ENCODE data around the gene IGFALS. TPM values are rescaled to one million over a fixed set of nuclear protein-coding genes. Genes with fewer than 3 reads are reported as not detected.

Gene IGFALS
- total and polyA plus RNA-seq, 7 donors = 0.12 to 0.38 (median 0.18) TPM; not detected in 3

DNA sequence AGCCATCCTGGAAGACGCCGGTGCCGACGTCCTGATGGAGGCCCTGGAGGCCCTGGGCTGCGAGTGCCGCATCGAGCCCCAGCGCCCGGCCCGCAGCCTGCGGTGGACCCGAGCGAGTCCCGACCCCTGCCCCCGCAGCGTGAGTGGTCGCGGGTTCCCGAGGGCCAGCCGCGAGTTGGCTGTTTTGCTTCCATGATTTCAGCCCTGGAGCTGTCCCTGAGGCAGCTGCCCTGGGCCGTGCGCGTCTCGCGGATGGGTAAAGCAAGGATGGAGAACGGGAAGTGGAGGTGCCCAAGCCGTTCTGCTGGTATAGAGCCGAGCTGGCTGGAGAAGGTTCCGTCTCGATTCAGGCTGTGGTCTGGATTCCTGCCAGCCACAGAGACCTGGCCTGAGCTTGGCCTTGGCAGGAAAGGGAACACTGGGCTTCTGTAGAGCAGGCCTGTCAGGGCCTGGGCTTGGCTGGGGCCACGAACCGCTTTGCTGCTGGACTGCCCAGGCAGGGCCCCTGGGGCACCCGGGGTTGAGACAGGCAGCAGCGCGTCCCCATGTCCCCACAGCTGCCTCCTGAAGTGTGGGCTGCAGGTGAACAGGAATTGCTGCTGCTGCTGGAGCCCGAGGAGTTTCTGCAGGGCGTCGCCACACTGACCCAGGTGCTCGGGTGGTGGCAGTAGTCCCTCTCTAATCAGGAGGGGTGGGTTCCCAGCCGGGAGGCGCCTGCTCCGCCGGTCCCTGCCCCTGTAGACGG, 19.6 kb downstream of the IGFALS start:
- H3K27ac ChIP-seq = peak overlapping the region; percentile 90
- H3K27me3 ChIP-seq (ENCODE audit: insufficient read depth in 3 of 3, low read length in 2 of 3) = no peaks in the 10 kb centered on the region
- WGBS, 3 donors = 13 to 22% (median 15%) methylated on average over 31 to 45 of the region's 45 CpGs
- peak overlapping the region; percentile 76 for H3K4me3 ChIP-seq
- TF ChIP-seq, protein P1, sequence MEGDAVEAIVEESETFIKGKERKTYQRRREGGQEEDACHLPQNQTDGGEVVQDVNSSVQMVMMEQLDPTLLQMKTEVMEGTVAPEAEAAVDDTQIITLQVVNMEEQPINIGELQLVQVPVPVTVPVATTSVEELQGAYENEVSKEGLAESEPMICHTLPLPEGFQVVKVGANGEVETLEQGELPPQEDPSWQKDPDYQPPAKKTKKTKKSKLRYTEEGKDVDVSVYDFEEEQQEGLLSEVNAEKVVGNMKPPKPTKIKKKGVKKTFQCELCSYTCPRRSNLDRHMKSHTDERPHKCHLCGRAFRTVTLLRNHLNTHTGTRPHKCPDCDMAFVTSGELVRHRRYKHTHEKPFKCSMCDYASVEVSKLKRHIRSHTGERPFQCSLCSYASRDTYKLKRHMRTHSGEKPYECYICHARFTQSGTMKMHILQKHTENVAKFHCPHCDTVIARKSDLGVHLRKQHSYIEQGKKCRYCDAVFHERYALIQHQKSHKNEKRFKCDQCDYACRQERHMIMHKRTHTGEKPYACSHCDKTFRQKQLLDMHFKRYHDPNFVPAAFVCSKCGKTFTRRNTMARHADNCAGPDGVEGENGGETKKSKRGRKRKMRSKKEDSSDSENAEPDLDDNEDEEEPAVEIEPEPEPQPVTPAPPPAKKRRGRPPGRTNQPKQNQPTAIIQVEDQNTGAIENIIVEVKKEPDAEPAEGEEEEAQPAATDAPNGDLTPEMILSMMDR (IDR thresholded peaks at IDR 0.05) = no peak
- H3K9me3 ChIP-seq = no peaks in the 10 kb centered on the region
- H3K36me3 ChIP-seq (ENCODE audit: insufficient read depth in 1 of 2, low read depth in 1 of 2) = peaks cover 0 to 47% of the 10 kb centered on the region in 2 donors
- ATAC-seq = peak in 1 of 4 donors; percentile 11
- DNase-seq = peak; percentile 33 to 68
- peaks cover 18% of the 10 kb centered on the region for H3K4me1 ChIP-seq
- intact Hi-C loops (cut with DNase I) = loop anchor here (5.0 to 10.0 kb wide), 2 partner anchors 67 to 171 kb away; partner anchors contain the start of genes MAPK8IP3 (in 1 of the 2) and MSRB1 (in 1 of the 2)

- Histone ChIP-seq H3K4me3 (peak within 1 kb of the TSS; percentile 76), H3K9me3 (no peaks in the 10 kb centered on the region), H3K27ac (peak within 1 kb of the TSS; percentile 90), H3K36me3 (ENCODE audit: insufficient read depth in 1 of 2, low read depth in 1 of 2) (peaks cover 0 to 48% of the 10 kb centered on the region in 2 donors), H3K27me3 (ENCODE audit: insufficient read depth in 3 of 3, low read length in 2 of 3) (no peaks in the 10 kb centered on the region), H3K4me1 (peaks cover 18% of the 10 kb centered on the region)
- 0 to 1% (median 1%) methylated on average over 62 to 108 of the region's 108 CpGs for WGBS, 3 donors
- intact Hi-C loops (cut with DNase I) = loop anchor here (5.0 to 10.0 kb wide), 2 partner anchors 66 to 172 kb away; partner anchors contain the start of genes MAPK8IP3 (in 1 of the 2) and MSRB1 (in 1 of the 2)
- TF ChIP-seq, protein P1 (IDR thresholded peaks at IDR 0.05) = peak; percentile 66
- DNase-seq = peak; percentile 87 to 92
- ATAC-seq = peak; percentile 65 to 80 (median 78)
These were observed 20.4 kb downstream of the IGFALS start, which contains the start of gene MRPS34 for GRCh38 chr16:1772908-1773702. TSS of gene MRPS34 (minus strand) at chr16:1773134. CDS start at chr16:1773119, 15 bp downstream.

- DNase-seq (peak in 1 of 2 donors; percentile 61), ATAC-seq (peak; percentile 7 to 13 (median 11))
- Histone ChIP-seq H3K27ac (peak within 1 kb of the TSS; percentile 90), H3K4me1 (peaks cover 18% of the 10 kb centered on the region), H3K27me3 (ENCODE audit: insufficient read depth in 3 of 3, low read length in 2 of 3) (no peaks in the 10 kb centered on the region), H3K9me3 (no peaks in the 10 kb centered on the region), H3K4me3 (peak within 1 kb of the TSS; percentile 76), H3K36me3 (ENCODE audit: insufficient read depth in 1 of 2, low read depth in 1 of 2) (peaks cover under 1 to 48% of the 10 kb centered on the region in 2 donors)
- TF ChIP-seq, protein P1 (IDR thresholded peaks at IDR 0.05) = no peak
- intact Hi-C loops (cut with DNase I) = loop anchor here (5.0 to 10.0 kb wide), 2 partner anchors 65 to 172 kb away; partner anchors contain the start of genes MAPK8IP3 (in 1 of the 2) and MSRB1 (in 1 of the 2)
- WGBS, 3 donors = 0 to 1% (median 1%) methylated on average over 43 to 53 of the region's 53 CpGs
These were observed 21.1 kb downstream of the IGFALS start, which contains the start of gene EME2 for GRCh38 chr16:1772362-1772907. TSS of gene EME2 (plus strand) at chr16:1772810. CDS start at chr16:1773228, 418 bp downstream.

DNA sequence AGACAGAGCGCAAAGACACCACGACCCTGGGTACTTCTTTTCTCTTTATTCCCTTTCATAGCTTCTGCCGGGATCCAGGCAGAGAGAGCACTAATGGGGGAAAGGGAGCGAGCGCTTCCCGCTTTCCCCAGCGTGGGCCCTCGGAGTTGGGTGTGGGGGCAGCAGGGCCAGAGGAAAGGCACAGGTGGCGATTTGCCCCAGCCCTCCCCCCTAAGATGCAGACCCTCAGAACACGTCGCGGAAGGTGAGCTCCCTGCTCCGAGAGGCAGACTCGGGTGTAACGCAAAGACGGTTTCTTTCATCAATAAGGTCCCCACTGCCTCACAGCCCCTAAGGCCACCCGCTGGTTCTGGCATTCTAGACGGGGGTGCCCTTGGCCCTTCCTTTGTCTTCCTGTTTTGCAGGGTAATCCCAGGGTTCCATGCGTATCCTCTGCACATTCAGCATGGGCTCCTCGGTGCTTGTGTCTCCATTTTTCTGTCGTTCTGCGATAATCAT, 21.6 kb downstream of the IGFALS start:
- Histone ChIP-seq H3K27me3 (ENCODE audit: insufficient read depth in 3 of 3, low read length in 2 of 3) (no peaks in the 10 kb centered on the region), H3K4me3 (peak overlapping the region; percentile 76), H3K9me3 (no peaks in the 10 kb centered on the region), H3K27ac (peak overlapping the region; percentile 90), H3K36me3 (ENCODE audit: insufficient read depth in 1 of 2, low read depth in 1 of 2) (peaks cover 4 to 48% of the 10 kb centered on the region in 2 donors), H3K4me1 (peaks cover 18% of the 10 kb centered on the region)
- peak in 1 of 2 donors; percentile 56 for DNase-seq
- TF ChIP-seq, protein P1 (IDR thresholded peaks at IDR 0.05) = no peak
- ATAC-seq = no peak
- WGBS, 3 donors = 13 to 16% (median 14%) methylated on average over 20 to 22 of the region's 22 CpGs
- intact Hi-C loops (cut with DNase I) = loop anchor here (5.0 to 10.0 kb wide), 2 partner anchors 65 to 173 kb away; partner anchors contain the start of genes MAPK8IP3 (in 1 of the 2) and MSRB1 (in 1 of the 2)
